GM21619 (cell line): ENCODE results near the gene TIMM50.
"Not testable (repeated sequence)": the region's sequence is repeated elsewhere in the genome, so short reads cannot be mapped to it uniquely, and the experiment has no call there.

Experiments used
- ATAC-seq: cut with Tn5 transposase; IDR thresholded peaks from one replicate; pipeline ENCODE4 v1.9.1; 2021; ENCODE audit not compliant: unreplicated experiment

Gene TIMM50

DNA sequence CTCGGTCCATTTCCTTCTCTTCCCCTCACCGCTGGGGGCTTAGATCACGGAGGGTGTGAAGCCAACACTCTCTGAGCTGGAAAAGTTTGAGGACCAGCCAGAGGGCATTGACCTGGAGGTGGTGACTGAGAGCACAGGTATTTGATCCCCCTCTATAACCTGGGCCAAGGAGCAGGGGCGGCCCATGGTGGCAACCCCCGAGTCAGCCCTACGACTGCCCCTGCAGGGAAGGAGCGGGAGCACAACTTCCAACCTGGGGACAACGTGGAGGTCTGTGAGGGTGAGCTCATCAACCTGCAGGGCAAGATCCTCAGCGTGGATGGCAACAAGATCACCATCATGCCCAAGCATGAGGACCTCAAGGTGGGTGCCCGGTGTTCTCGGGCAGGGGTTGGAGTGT is 11.6 kb upstream of the TIMM50 start:
- ATAC-seq: no peak

DNA sequence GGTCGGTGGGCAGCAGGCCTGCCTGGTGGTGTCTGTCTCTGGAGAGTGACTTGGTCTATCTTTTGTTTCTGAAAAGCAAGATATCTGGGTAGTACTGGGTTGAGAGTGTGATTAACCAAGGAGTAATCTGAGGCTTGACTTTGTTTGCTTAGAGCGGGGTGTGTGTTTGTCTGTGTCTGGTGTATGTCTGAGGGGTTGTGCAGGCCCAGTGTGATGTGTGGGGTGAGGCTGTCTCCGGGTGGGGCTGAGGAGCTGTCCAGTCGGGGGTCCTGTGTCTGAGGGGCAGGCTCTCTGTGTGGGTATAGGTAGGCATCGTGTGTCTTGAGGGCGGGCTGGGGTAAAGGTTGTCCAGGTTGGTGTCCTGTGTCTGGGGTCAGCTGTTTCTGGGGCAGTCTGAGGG is 11.1 kb upstream of the TIMM50 start:
- no peak for ATAC-seq

DNA sequence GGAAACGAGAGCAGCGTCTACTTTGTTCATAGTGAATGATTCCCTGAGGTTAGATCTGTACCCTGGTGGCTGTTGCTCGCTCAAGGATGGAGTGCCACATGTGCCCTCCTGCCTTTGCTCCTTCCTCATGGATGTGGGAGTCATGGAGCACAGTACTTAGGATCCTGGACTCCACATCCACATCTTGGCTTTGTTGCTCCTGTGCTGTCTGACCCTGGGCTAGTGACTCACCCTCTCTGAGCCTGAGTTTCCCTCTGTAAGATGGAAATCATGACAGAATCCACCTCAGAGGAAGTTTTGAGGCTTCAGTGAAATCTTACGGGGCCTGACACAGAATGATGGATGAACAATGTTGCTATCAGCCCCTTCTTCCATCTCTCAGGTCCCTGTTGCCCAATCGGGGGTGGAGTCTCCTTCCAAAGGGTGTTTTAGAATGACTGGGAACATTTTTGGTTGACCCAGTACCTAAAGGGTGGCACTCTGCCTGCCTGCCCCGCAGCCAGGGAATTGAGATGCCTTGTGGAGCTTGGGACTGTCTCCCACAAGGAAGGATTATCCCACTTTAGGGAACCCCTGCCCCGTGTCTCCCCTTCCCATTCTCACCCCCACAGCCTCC is 9.8 kb upstream of the TIMM50 start:
- ATAC-seq: no peak

DNA sequence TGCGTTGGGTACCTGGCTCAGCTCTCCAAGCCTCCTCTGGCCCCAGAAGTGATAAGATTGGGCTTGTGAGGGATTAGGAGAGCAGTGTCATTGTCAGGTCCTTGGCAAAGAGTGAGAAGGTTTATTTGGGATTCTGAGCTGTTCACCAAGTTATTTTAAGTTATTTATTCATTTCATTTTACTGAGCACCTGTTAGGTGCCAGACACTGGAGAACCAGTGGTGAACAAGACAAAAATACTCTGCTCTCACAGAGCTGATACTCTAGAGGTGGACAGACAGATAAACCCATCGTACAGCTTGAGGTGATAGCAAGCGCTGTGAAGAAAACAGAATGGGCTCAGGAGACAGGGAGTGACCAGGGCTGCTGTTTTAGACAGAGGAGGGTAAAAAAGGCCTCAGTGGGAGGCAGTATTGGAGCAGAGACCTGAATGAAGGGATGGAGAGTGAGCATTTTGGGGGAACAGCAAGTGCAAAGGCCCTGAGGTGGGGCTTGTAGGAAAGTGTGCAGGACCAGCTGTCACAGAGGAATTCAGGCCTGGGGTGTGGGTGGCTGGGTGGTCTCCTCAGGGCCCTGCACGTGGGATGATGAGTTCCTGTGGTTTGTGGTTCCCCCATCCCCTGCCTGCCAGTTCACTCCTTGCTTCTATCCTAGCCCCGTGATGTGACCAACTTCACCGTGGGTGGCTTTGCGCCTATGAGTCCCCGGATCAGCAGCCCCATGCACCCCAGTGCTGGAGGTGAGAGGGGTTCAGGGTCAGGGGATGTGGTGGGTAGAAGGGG is 8.7 kb upstream of the TIMM50 start:
- ATAC-seq: no peak

DNA sequence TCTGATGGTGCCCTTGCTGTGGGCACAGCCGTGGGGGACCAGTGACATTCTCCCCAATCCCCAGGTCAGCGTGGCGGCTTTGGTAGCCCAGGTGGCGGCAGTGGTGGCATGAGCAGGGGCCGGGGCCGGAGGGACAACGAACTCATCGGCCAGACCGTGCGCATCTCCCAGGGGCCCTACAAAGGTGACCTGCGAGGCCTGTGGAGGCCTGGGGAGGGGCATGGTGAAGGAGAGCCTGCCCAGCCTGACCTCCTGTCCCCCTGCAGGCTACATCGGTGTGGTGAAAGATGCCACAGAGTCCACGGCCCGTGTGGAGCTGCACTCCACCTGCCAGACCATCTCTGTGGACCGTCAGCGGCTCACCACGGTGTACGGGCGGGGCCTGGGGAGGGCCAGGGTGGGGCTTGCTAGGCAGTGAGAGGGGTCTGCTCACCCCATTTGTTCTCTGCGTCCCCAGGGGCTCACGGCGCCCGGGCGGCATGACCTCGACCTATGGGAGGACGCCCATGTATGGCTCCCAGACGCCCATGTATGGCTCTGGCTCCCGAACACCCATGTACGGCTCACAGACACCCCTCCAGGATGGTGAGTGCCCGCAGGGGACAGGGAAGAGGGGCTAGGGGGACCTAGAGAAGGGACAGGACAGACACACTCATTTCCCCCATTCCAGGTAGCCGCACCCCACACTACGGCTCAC is 7.7 kb upstream of the TIMM50 start:
- no peak for ATAC-seq

DNA sequence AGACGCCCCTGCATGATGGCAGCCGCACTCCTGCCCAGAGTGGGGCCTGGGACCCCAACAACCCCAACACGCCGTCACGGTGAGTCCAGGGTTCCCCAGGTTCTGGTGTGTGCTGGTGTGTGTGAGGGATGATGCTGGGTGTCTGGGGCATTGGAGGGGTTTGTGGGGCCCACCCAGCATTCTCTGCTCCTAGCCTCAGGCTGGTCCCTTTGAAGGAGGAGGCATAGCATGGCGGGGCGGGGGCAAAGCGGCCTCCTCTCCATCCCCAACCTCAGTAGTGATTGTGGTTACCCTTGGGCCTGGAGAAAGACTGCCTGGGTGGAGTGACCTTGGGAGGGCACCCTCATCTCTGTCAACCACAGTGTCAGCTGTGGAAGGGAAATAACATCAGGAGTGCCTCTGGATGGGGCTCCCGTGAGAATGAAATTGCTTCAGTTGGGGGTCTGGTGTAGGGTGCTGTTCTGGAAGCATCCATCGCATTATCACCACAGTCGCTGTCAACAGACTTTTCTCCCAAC is 7.1 kb upstream of the TIMM50 start:
- no peak for ATAC-seq

DNA sequence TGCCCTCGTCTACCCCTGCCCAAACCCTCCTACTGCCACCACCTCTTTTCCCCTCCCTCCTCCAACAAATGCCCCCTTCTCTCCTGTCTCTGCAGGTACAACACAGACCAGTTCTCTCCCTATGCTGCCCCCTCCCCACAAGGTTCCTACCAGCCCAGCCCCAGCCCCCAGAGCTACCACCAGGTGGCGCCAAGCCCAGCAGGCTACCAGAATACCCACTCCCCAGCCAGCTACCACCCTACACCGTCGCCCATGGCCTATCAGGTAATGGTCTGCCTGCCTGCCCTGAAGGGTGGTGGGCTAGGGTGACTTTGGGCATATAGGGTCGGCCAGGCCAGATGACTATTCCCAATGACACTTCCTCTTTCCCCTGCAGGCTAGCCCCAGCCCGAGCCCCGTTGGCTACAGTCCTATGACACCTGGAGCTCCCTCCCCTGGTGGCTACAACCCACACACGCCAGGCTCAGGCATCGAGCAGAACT is 6.5 kb upstream of the TIMM50 start:
- no peak for ATAC-seq

- ATAC-seq: no peak
These were observed 4.9 kb upstream of the TIMM50 start for GRCh38 chr19:39475748-39476147.

GRCh38 chr19:39479319-39479801 is 1.3 kb upstream of the TIMM50 start:
- not testable (repeated sequence) for ATAC-seq

DNA sequence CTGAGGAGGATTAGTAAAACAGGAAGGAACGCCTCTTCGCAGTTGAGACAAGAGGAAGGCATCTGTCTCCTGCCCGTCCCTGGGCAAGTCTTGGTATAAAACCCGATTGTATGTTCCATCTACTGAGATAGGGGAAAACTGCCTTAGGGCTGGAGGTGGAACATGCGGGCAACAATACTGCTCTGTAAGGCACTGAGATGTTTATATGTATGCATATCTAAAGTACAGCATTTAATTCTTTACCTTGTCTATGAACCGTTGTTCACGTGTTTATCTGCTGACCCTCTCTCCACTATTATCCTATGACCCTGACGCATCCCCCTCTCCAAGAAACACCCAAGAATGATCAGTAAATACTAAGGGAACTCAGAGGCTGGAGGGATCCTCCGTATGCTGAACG is 722 bp upstream of the TIMM50 start:
- ATAC-seq: no peak

- no peak for ATAC-seq
These were observed 549 bp downstream of the TIMM50 start for GRCh38 chr19:39481229-39481545.

DNA sequence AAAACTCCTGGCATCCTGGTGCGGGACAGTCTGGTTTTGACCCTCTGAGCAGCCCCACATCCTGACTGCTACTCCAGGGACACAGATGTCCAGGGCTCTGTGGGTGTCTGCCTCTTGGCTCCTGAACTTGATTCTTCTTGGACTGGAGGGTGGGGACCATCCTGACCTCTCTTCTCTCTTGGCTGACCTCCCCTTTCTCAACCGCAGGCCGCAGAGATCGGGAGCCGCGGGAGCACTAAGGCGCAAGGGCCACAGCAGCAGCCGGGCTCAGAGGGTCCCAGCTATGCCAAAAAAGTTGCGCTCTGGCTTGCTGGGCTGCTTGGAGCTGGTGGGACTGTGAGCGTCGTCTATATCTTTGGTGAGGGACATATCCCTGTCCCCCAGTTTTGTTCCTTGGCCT is 1.0 kb downstream of the TIMM50 start:
- no peak for ATAC-seq

- ATAC-seq: no peak
These were observed 2.5 kb downstream of the TIMM50 start for GRCh38 chr19:39483141-39483540.

- no peak for ATAC-seq
These were observed 9.1 kb downstream of the TIMM50 start for GRCh38 chr19:39489756-39490155.

GRCh38 chr19:39492225-39492624 is 11.6 kb downstream of the TIMM50 start:
- no peak for ATAC-seq

GRCh38 chr19:39492788-39493187 is 12.2 kb downstream of the TIMM50 start:
- ATAC-seq: no peak

- ATAC-seq: no peak
These were observed 14.0 kb downstream of the TIMM50 start for GRCh38 chr19:39494661-39495060.

DNA sequence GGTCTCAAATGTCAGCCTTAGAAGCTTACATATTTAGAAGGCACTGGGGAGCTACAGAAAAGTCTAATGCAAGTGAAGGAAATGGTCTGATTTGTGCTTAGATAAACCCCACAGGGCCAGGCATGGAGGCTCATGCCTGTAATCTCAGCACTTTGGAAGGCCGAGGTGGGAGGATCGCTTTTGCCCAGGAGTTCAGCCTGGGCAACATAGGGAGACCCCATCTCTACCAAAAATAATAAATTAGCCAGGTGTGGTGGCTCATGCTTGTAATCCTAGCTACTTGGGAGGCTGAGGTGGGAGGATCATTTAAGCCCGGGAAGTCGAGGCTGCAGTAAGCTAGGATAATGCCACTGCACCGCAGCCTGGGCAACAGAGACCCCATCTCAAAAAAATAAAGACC is 15.4 kb downstream of the TIMM50 start:
- no peak for ATAC-seq

DNA sequence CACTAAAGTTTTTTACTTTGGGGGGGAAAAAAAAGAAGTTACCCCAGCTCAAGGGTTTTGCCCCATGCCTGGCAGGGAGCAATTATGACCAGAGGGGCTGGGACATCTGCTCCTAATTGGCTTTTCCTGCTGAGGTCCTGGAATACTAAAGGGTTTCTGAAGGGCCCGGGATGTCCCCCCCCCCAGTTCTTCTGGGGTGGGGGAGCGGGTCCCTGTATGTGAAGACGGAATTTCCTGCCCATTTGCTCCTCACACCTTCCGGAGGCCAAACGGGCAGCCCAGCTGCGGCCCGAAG is 17.0 kb downstream of the TIMM50 start:
- no peak for ATAC-seq

DNA sequence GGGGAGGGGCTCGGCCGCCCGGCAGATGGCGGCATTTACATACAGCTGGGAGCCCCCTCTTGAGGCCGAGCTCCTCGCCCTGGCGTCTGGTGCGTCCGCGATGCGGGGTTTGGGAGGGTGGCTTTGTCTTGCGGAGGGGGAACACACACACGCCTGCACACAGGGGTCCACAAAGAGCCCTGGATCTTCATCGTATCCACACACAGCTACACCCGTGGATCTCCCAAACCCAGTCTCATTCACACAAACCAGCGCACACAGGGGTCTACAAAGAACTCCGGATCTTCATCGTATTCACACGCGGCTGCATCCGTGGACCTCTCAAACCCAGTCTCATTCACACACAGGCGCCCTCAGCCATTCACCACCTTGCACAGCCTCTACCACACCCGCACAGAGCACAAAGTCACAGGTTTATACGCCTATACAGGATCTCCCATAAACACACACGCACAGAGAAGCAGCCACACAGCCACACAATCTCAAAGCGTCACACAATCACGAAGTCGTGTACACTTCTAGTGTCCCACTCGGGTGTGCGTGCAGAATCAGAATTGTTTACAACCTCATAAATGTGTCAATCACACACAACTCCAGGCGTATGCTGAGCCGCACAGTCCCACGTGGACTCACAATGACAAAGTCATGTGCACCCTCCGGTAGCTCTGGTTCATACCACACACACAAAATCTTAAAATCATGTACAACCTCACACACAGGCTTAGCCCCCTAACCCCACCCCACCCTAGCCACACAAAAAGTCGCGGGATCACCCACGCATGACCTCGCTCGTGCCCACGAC is 17.6 kb downstream of the TIMM50 start:
- ATAC-seq: no peak
